K562 (cell line): ENCODE data around the gene PARD3. TPM values are rescaled to one million over a fixed set of nuclear protein-coding genes. Genes with fewer than 3 reads are reported as not detected.

Source experiments
- ATAC-seq: fragments of 200-7000 bp; cut with Tn5 transposase; 3 replicates; pipeline ENCODE4 v1.9.1; 2020; ENCODE audit warnings: moderate library complexity
- BruUV-seq: library from RNA; stranded (reverse); fragments of 400-500 nt; replicated peaks from 2 replicates; lab custom pipeline; 2021; lab: Mats Ljungman, UMichigan
- CTCF ChIA-PET: fragments of 300-600 bp; formaldehyde crosslinking; extraction: SDS; loops from one replicate; lab custom pipeline; 2021; ENCODE audit warnings: low intra/inter-chr PET ratio; lab: Yijun Ruan, JAX
- POLR2A ChIA-PET: fragments of 300-600, 350-650 bp; sonication (Branson Sonifier 250); formaldehyde crosslinking; extraction: SDS; loops from one replicate; lab custom pipeline; 2021; ENCODE audit warnings: antibody characterized with exemption, inconsistent platforms; lab: Yijun Ruan, JAX
- DNase-seq, 4 experiments: peaks; one replicate each; pipeline versions ENCODE4 v3.0.0 to v3.0.0-alpha.2; 2011 to 2018; ENCODE audit warnings: low spot score in 3 of 4, mixed read lengths in 3 of 4; ENCODE audit errors: extremely low read depth in 1 of 4
- FAIRE-seq: peaks from 2 replicates; lab custom pipeline; 2011; peaks lifted over from hg19 to GRCh38; lab: Jason Lieb, UNC
- H2AFZ ChIP-seq: 2 replicates; pipeline ENCODE4 v1.6.0; 2011; ENCODE audit warnings: low read depth, low read length, control low read depth, inconsistent platforms
- H3K27ac ChIP-seq: fragments of 200-600 bp; 3 replicates; pipeline ENCODE4 v1.8.0; 2011; ENCODE audit warnings: low read depth, mild to moderate bottlenecking, control low read depth, inconsistent platforms, low read length, moderate library complexity, mixed read lengths; ENCODE audit errors: extremely low read depth
- H3K27me3 ChIP-seq, 2 experiments: fragments of 300-600 bp in 1 of 2; 2 replicates in 1 of 2; 3 replicates in 1 of 2; pipeline versions ENCODE4 v1.6.0 to v1.8.0; 2011; ENCODE audit warnings: inconsistent platforms in 2 of 2, low read length in 2 of 2, mild to moderate bottlenecking in 1 of 2, mixed read lengths in 1 of 2, moderate library complexity in 1 of 2; ENCODE audit not compliant: control insufficient read depth in 2 of 2, insufficient read depth in 2 of 2
- H3K36me3 ChIP-seq: fragments of 300-600 bp; 3 replicates; pipeline ENCODE4 v1.8.0; 2011; ENCODE audit warnings: mild to moderate bottlenecking, low read length, inconsistent platforms; ENCODE audit not compliant: control insufficient read depth, insufficient read depth
- H3K4me1 ChIP-seq, 2 experiments: fragments of 200-600 bp in 1 of 2; replicated peaks in 1 of 2; 2 replicates in 1 of 2; 3 replicates in 1 of 2; pipeline versions ENCODE4 v1.5.1 to v1.8.0; 2011; ENCODE audit warnings: inconsistent platforms in 2 of 2, low read length in 2 of 2, mild to moderate bottlenecking in 1 of 2, mixed read lengths in 1 of 2, moderate library complexity in 1 of 2; ENCODE audit not compliant: control insufficient read depth in 2 of 2, insufficient read depth in 2 of 2
- H3K4me2 ChIP-seq: 2 replicates; pipeline ENCODE4 v1.6.1; 2011; ENCODE audit warnings: low read length, control low read depth, inconsistent platforms, mixed read lengths; ENCODE audit not compliant: insufficient read depth
- H3K4me3 ChIP-seq: fragments of 200-600 bp; sonication (generic), shearing (Covaris generic); 2 replicates; pipeline ENCODE4 v1.5.1; 2016; ENCODE audit warnings: control low read depth, inconsistent platforms
- H3K79me2 ChIP-seq: fragments of 200-600 bp; 3 replicates; pipeline ENCODE4 v1.8.0; 2011; ENCODE audit warnings: low read length, inconsistent platforms; ENCODE audit not compliant: control insufficient read depth, insufficient read depth
- H3K9ac ChIP-seq, 2 experiments: 2 replicates each; pipeline versions ENCODE4 v1.6.0 to v1.6.1; 2011; ENCODE audit warnings: low read depth in 2 of 2, low read length in 2 of 2, control low read depth in 1 of 2, inconsistent platforms in 1 of 2, mild to moderate bottlenecking in 1 of 2, mixed read lengths in 1 of 2; ENCODE audit not compliant: insufficient read depth in 1 of 2
- H3K9me1 ChIP-seq: one replicate; pipeline ENCODE4 v1.6.0; 2011; ENCODE audit warnings: inconsistent platforms, mild to moderate bottlenecking, low read length, moderate library complexity; ENCODE audit not compliant: control insufficient read depth, insufficient read depth
- H3K9me3 ChIP-seq: replicated peaks from 2 replicates; pipeline ENCODE4 v1.5.1; 2011; ENCODE audit warnings: low read depth, low read length, inconsistent platforms; ENCODE audit not compliant: control insufficient read depth, insufficient read depth
- H4K20me1 ChIP-seq: replicated peaks from 2 replicates; pipeline ENCODE4 v1.6.1; 2011; ENCODE audit warnings: low read length, inconsistent platforms, mixed read lengths; ENCODE audit not compliant: control insufficient read depth, insufficient read depth
- CBX3 ChIP-seq, 2 experiments: IDR thresholded peaks; 1 replicate in 1 of 2; 2 replicates in 1 of 2; pipeline ENCODE4 v1.6.1; 2012; ENCODE audit warnings: inconsistent platforms in 2 of 2, low read length in 2 of 2, borderline replicate concordance in 1 of 2, control low read depth in 1 of 2
- FOXP1 ChIP-seq: sonication (generic); formaldehyde crosslinking; IDR thresholded peaks from 2 replicates; pipeline ENCODE4 v1.8.0; 2022; ENCODE audit warnings: mild to moderate bottlenecking, missing genetic modification reagents
- GATAD2B ChIP-seq: fragments of 450-650 bp; IDR thresholded peaks from 2 replicates; pipeline ENCODE4 v1.6.1; 2017; ENCODE audit warnings: mild to moderate bottlenecking, borderline replicate concordance
- TCFL5 ChIP-seq: fragments of 250-450 bp; sonication (Bioruptor Pico); conservative IDR thresholded peaks from 2 replicates; pipeline ENCODE4 v1.6.1; 2021; ENCODE audit warnings: mild to moderate bottlenecking, moderate library complexity, matching md5 sums
- ZKSCAN3 ChIP-seq: fragments of 250-450 bp; sonication (Bioruptor Pico); IDR thresholded peaks from 2 replicates; pipeline ENCODE4 v1.4.0; 2020
- ZNF57 ChIP-seq: fragments of 450-650 bp; formaldehyde crosslinking; IDR thresholded peaks from 2 replicates; pipeline ENCODE4 v1.4.0; 2020; ENCODE audit warnings: mild to moderate bottlenecking, moderate library complexity
- WGBS: fragments of 100-300 bp; shearing (Covaris generic); methylation state at CpG from one replicate; pipeline ENCODE4 v1.1.6; 2016; ENCODE audit warnings: low coverage, mixed read lengths; ENCODE audit not compliant: insufficient coverage; ENCODE audit errors: missing lambda C conversion rate; 5-methylcytosine and 5-hydroxymethylcytosine counted together
- in situ Hi-C: fragments of 300-500 bp; cut with MboI; formaldehyde crosslinking; loops from 4 replicates; pipeline ENCODE4 v1.15.0; 2018; ENCODE audit warnings: inconsistent platforms, mixed read lengths
- intact Hi-C: fragments of 100-400 bp; cut with micrococcal nuclease; formaldehyde crosslinking; loops from 2 replicates; pipeline ENCODE4 v1.14.2; 2022
- polyA plus RNA-seq, 8 experiments: library from polyadenylated mRNA; depleted of rRNA in 4 of 8; stranded (reverse) in 5 of 8; unstranded in 3 of 8; fragments of >200 nt; fragmentation: Nextera tagmentation in 2 of 8; fragmentation: Illumina TruSeq in 1 of 8; extraction: Ambion mirVana in 2 of 8; extraction: Trizol in 1 of 8; gene quantifications; 2 replicates each; pipeline versions ENCODE4 v1.2.1 to v1.2.3, GENCODE V29; 2011 to 2014; ENCODE audit warnings: inconsistent platforms in 1 of 8, missing spikeins in 1 of 8
- total RNA-seq, 7 experiments: library from RNA; depleted of rRNA in 6 of 7; stranded (reverse); fragments of >200 nt in 6 of 7; fragmentation: Illumina TruSeq in 2 of 7; extraction: Trizol in 2 of 7; gene quantifications; 2 replicates each; pipeline versions ENCODE4 v1.2.1 to v1.2.3, GENCODE V29; 2011 to 2021; ENCODE audit warnings: low replicate concordance in 1 of 7
- TF ChIP-seq, protein P1 (sequence below): fragments of 450-650 bp; IDR thresholded peaks from 2 replicates; pipeline ENCODE4 v1.6.1; 2016; ENCODE audit warnings: low read depth, mild to moderate bottlenecking, moderate library complexity

PARD3 gene
- total and polyA plus RNA-seq, 9 of the 15 experiments (the other 6 are each of a cell fraction or from before 2014, with no cell fraction given) = 2.7 to 11.7 (median 7.7) TPM

DNA sequence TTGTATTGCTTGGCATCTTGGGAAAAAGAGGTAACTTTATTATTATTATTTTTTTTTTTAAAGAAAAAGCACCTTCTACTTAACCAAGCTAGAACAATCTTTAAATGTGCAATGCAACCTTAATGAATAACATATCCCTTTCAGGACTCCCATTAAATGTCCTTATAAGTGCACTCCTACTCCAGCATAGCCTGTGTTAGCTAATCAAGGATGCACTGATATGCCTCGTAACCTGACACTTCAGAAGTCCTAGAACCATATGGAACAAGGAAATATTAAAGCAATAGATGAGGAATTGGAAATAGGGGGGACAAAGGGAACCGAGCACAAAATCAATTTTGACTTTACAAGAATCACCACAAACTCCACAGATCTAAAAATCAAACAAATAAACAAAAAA, 522.4 kb downstream of the PARD3 start:
- Histone ChIP-seq H3K9ac (no peak overlapping the region), H3K27me3 (no peaks in the 10 kb centered on the region), H3K9me1 (no peaks in the 10 kb centered on the region), H2AFZ (no peak overlapping the region), H3K27ac (no peak overlapping the region), H3K9me3 (no peaks in the 10 kb centered on the region), H4K20me1 (no peaks in the 10 kb centered on the region), H3K4me1 (no peaks in the 10 kb centered on the region), H3K36me3 (no peaks in the 10 kb centered on the region), H3K79me2 (no peaks in the 10 kb centered on the region), H3K4me2 (no peak overlapping the region), H3K4me3 (no peak overlapping the region)
- in situ Hi-C loops (no loop called here), intact Hi-C loops (no loop called here)
- DNase-seq (no peak), FAIRE-seq (no peak), ATAC-seq (no peak)
- WGBS = 0% methylated on average over 2 of the region's 2 CpGs
- ChIA-PET POLR2A (no interaction called here), CTCF (no interaction called here)
- TF ChIP-seq FOXP1 (CRISPR knock-in tag) (no peak), GATAD2B (no peak), ZNF57 (CRISPR knock-in tag) (no peak), ZKSCAN3 (CRISPR knock-in tag) (no peak), CBX3 (IDR thresholded peaks at IDR 0.05; ENCODE audit: borderline replicate concordance in 1 of 2, low read length in 2 of 2) (no peak), TCFL5 (CRISPR knock-in tag) (no peak)
- TF ChIP-seq, protein P1, sequence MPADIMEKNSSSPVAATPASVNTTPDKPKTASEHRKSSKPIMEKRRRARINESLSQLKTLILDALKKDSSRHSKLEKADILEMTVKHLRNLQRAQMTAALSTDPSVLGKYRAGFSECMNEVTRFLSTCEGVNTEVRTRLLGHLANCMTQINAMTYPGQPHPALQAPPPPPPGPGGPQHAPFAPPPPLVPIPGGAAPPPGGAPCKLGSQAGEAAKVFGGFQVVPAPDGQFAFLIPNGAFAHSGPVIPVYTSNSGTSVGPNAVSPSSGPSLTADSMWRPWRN = no peak
- no TSS peak for BruUV-seq
